CD14-positive monocyte (primary cell): ENCODE measurements around the gene SERPINB1. TPM values are rescaled to one million over a fixed set of nuclear protein-coding genes. Genes with fewer than 3 reads are reported as not detected.
A peak's percentile ranks its signal among the peaks of the same experiment; 100 is the strongest.

ENCODE experiments used
- DNase-seq, 3 donors: peaks; one replicate each; pipeline ENCODE4 v3.0.0-alpha.2; 2011 to 2022
- H2AFZ ChIP-seq: 2 replicates; pipeline ENCODE4 v1.6.0; 2012; ENCODE audit warnings: mild to moderate bottlenecking, low read depth, low read length, inconsistent platforms; ENCODE audit not compliant: insufficient read depth, poor library complexity, severe bottlenecking
- H3K27ac ChIP-seq, 2 donors: 1 replicate in 1 of 2; 2 replicates in 1 of 2; pipeline ENCODE4 v1.5.1; 2012 to 2013; ENCODE audit warnings: low read length in 2 of 2, control low read depth in 1 of 2, inconsistent platforms in 1 of 2, low read depth in 1 of 2, mild to moderate bottlenecking in 1 of 2
- H3K27me3 ChIP-seq, 2 donors: one replicate each; pipeline versions ENCODE4 v1.6.0 to v1.6.1; 2011 to 2013; ENCODE audit warnings: low read length in 2 of 2; ENCODE audit not compliant: control insufficient read depth in 2 of 2, insufficient read depth in 2 of 2
- H3K36me3 ChIP-seq, 2 donors: replicated peaks in 1 of 2; 1 replicate in 1 of 2; 2 replicates in 1 of 2; pipeline versions ENCODE4 v1.5.1 to v1.6.1; 2012 to 2013; ENCODE audit warnings: low read length in 2 of 2, control low read depth in 1 of 2, inconsistent platforms in 1 of 2, mild to moderate bottlenecking in 1 of 2; ENCODE audit not compliant: insufficient read depth in 2 of 2, control insufficient read depth in 1 of 2
- H3K4me1 ChIP-seq, 2 donors: 1 replicate in 1 of 2; 2 replicates in 1 of 2; pipeline versions ENCODE4 v1.5.1 to v1.6.1; 2012 to 2013; ENCODE audit warnings: low read length in 2 of 2, control low read depth in 1 of 2, inconsistent platforms in 1 of 2, mild to moderate bottlenecking in 1 of 2, moderate library complexity in 1 of 2; ENCODE audit not compliant: insufficient read depth in 2 of 2, control insufficient read depth in 1 of 2
- H3K4me2 ChIP-seq: replicated peaks from 2 replicates; pipeline ENCODE3; 2012; ENCODE audit warnings: low read length, moderate library complexity, mild to moderate bottlenecking; ENCODE audit not compliant: poor library complexity, severe bottlenecking; ENCODE audit errors: extremely low read depth
- H3K4me3 ChIP-seq, 3 experiments: fragments of 200-600 bp in 1 of 3; sonication (generic) in 1 of 3; replicated peaks in 1 of 3; 1 replicate in 2 of 3; 2 replicates in 1 of 3; pipeline ENCODE4 v1.5.1; 2011 to 2013; ENCODE audit warnings: low read length in 3 of 3, mild to moderate bottlenecking in 3 of 3, control low read depth in 2 of 3, low read depth in 2 of 3, inconsistent platforms in 1 of 3, moderate library complexity in 1 of 3
- H3K79me2 ChIP-seq: 2 replicates; pipeline ENCODE4 v1.6.0; 2012; ENCODE audit warnings: mild to moderate bottlenecking, control low read depth, inconsistent platforms, low read length, moderate library complexity; ENCODE audit not compliant: insufficient read depth
- H3K9ac ChIP-seq: 2 replicates; pipeline ENCODE4 v1.6.0; 2017; ENCODE audit warnings: low read length, mild to moderate bottlenecking; ENCODE audit not compliant: insufficient read depth, poor library complexity, severe bottlenecking
- H3K9me3 ChIP-seq, 2 donors: replicated peaks in 1 of 2; 1 replicate in 1 of 2; 2 replicates in 1 of 2; pipeline versions ENCODE4 v1.5.1 to v1.6.1; 2012 to 2013; ENCODE audit warnings: low read length in 2 of 2, control low read depth in 1 of 2; ENCODE audit not compliant: control insufficient read depth in 1 of 2, insufficient read depth in 1 of 2
- H4K20me1 ChIP-seq: 2 replicates; pipeline ENCODE4 v1.6.0; 2012; ENCODE audit warnings: mild to moderate bottlenecking, low read length, control low read depth, moderate library complexity; ENCODE audit not compliant: insufficient read depth
- H3K27ac Mint-ChIP-seq, 7 donors: one replicate each; pipeline ENCODE4 v1.8.0; 2020; ENCODE audit warnings: mild to moderate bottlenecking in 7 of 7, mixed read lengths in 7 of 7, moderate library complexity in 6 of 7, inconsistent platforms in 2 of 7
- H3K27me3 Mint-ChIP-seq, 3 donors: one replicate each; pipeline ENCODE4 v1.8.0; 2021 to 2022; ENCODE audit warnings: low read depth in 3 of 3, mild to moderate bottlenecking in 3 of 3, mixed read lengths in 3 of 3, moderate library complexity in 3 of 3, inconsistent platforms in 1 of 3
- H3K36me3 Mint-ChIP-seq, 2 donors: one replicate each; pipeline ENCODE4 v1.8.0; 2020; ENCODE audit warnings: mixed read lengths in 2 of 2, inconsistent platforms in 1 of 2, mild to moderate bottlenecking in 1 of 2
- H3K4me1 Mint-ChIP-seq: one replicate; pipeline ENCODE4 v1.8.0; 2020; ENCODE audit warnings: mild to moderate bottlenecking, mixed read lengths
- H3K4me3 Mint-ChIP-seq, 2 donors: one replicate each; pipeline ENCODE4 v1.8.0; 2020; ENCODE audit warnings: mild to moderate bottlenecking in 2 of 2, mixed read lengths in 2 of 2, moderate library complexity in 1 of 2
- H3K9me3 Mint-ChIP-seq, 7 donors: one replicate each; pipeline ENCODE4 v1.8.0; 2020 to 2022; ENCODE audit warnings: mixed read lengths in 7 of 7, mild to moderate bottlenecking in 6 of 7, moderate library complexity in 6 of 7, inconsistent platforms in 2 of 7
- WGBS: methylation state at CpG from one replicate; pipeline ENCODE4 v1.1.5; 2013; ENCODE audit warnings: missing lambda C conversion rate; ENCODE audit not compliant: insufficient coverage; 5-methylcytosine and 5-hydroxymethylcytosine counted together
- intact Hi-C, 2 donors: fragments of 100-400 bp; cut with micrococcal nuclease; formaldehyde crosslinking; loops; one replicate each; pipeline versions ENCODE4 v1.15.0 to v1.15.1; 2023
- polyA plus RNA-seq, 3 donors: library from polyadenylated mRNA; depleted of rRNA in 1 of 3; unstranded in 2 of 3; stranded (reverse) in 1 of 3; fragments of 300-500 nt in 2 of 3; fragments of >200 nt in 1 of 3; fragmentation: Illumina TruSeq in 2 of 3; gene quantifications; 1 replicate in 2 of 3; 2 replicates in 1 of 3; pipeline ENCODE4 v1.2.3, GENCODE V29; 2012 to 2021
- TF ChIP-seq, protein P1 (sequence below): fragments of 200-600 bp; IDR thresholded peaks from one replicate; pipeline ENCODE4 v1.8.0; 2022; ENCODE audit warnings: antibody characterized with exemption, mild to moderate bottlenecking

Gene SERPINB1
- polyA plus RNA-seq, 3 donors, result 126 to 307 (median 306) TPM

DNA sequence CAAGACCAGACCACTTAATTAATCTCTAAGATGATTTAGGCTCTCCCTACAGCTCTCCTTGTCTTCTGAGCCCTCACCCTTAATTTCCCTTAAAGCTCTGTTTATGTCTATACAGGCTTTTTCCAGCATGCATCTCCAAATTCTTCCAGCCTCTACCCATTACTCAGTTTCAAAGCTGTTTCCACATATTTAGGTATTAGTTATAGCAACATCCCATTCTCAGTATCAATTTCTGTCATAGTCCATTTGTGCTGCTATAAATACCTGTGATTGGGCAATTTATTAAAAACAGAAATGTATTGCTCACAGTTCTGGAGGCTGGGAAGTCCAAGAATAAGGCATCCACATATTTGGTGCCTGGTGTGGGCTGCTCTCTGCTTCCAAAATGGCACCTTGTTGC lies 2.3 kb upstream of the SERPINB1 start:
- no peak for DNase-seq
- Mint-ChIP-seq H3K4me1 (peaks cover 63% of the 10 kb centered on the region), H3K9me3 (peaks cover 0 to 3% (median 0%) of the 10 kb centered on the region in 7 donors), H3K27ac (peak overlapping the region in 4 of 7 donors; percentile 6 to 52 (median 34)), H3K4me3 (no peak overlapping the region), H3K27me3 (no peaks in the 10 kb centered on the region), H3K36me3 (peaks cover 8 to 15% of the 10 kb centered on the region in 2 donors)
- TF ChIP-seq, protein P1, sequence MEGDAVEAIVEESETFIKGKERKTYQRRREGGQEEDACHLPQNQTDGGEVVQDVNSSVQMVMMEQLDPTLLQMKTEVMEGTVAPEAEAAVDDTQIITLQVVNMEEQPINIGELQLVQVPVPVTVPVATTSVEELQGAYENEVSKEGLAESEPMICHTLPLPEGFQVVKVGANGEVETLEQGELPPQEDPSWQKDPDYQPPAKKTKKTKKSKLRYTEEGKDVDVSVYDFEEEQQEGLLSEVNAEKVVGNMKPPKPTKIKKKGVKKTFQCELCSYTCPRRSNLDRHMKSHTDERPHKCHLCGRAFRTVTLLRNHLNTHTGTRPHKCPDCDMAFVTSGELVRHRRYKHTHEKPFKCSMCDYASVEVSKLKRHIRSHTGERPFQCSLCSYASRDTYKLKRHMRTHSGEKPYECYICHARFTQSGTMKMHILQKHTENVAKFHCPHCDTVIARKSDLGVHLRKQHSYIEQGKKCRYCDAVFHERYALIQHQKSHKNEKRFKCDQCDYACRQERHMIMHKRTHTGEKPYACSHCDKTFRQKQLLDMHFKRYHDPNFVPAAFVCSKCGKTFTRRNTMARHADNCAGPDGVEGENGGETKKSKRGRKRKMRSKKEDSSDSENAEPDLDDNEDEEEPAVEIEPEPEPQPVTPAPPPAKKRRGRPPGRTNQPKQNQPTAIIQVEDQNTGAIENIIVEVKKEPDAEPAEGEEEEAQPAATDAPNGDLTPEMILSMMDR, result no peak
- no peak overlapping the region for H2AFZ ChIP-seq
- peaks cover 41% of the 10 kb centered on the region for H3K79me2 ChIP-seq
- no peak overlapping the region for H3K4me3 ChIP-seq
- H3K9me3 ChIP-seq, result no peaks in the 10 kb centered on the region
- H3K36me3 ChIP-seq, result peaks cover 0 to 10% of the 10 kb centered on the region in 2 donors
- no peak overlapping the region for H3K27ac ChIP-seq
- no peak overlapping the region for H3K9ac ChIP-seq
- intact Hi-C loops, result loop anchor here (5.0 to 10.0 kb wide), 6 partner anchors 51 to 218 kb away; no protein-coding TSS in a partner anchor
- no peak overlapping the region for H3K4me2 ChIP-seq
- H4K20me1 ChIP-seq, result peaks cover 23% of the 10 kb centered on the region
- peaks cover 43 to 62% of the 10 kb centered on the region in 2 donors for H3K4me1 ChIP-seq
- no peaks in the 10 kb centered on the region for H3K27me3 ChIP-seq

DNA sequence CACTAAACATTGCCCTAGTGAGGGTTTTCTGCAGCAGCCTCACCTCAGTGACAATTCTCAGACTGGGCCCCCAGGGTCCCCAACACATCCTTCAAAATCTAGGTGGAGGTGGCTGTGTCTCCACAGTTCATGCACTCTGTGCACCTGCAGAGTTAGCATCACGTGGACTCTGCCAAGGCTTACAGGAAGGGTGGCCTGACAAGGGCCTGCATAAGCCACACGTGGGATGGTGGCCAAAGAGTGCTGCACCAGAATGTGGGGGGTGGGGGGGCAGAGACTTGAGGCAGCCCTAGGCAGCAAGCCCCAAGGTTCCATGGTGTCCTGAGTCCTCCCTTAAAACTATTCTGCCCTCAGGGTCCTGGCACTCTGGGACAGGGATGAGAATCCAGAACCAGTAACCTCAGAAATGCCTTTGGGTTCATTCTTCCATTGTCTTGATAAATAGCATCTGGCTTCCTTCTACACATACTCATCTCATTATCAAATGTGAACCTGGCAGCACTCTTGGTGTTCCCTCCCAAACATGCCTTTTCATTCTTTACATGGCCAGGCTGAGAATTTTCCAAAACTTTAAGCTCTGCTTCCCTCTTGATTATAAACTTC lies 1.6 kb upstream of the SERPINB1 start:
- no peak overlapping the region for H3K4me3 ChIP-seq
- no peak overlapping the region for H3K4me3 Mint-ChIP-seq
- no peak overlapping the region for H3K9ac ChIP-seq
- no peaks in the 10 kb centered on the region for H3K27me3 Mint-ChIP-seq
- H2AFZ ChIP-seq, result no peak overlapping the region
- peaks cover 31% of the 10 kb centered on the region for H4K20me1 ChIP-seq
- intact Hi-C loops, result loop anchor here (5.0 to 10.0 kb wide), 6 partner anchors 52 to 219 kb away; no protein-coding TSS in a partner anchor
- H3K27me3 ChIP-seq, result no peaks in the 10 kb centered on the region
- H3K4me2 ChIP-seq, result no peak overlapping the region
- peaks cover 49% of the 10 kb centered on the region for H3K79me2 ChIP-seq
- no peak overlapping the region for H3K27ac ChIP-seq
- H3K27ac Mint-ChIP-seq, result peak overlapping the region in 5 of 7 donors; percentile 54 to 97 (median 69)
- H3K4me1 ChIP-seq, result peaks cover 46 to 70% of the 10 kb centered on the region in 2 donors
- 23% methylated on average over 2 of the region's 2 CpGs for WGBS
- peaks cover 67% of the 10 kb centered on the region for H3K4me1 Mint-ChIP-seq
- H3K36me3 Mint-ChIP-seq, result peaks cover 12 to 19% of the 10 kb centered on the region in 2 donors
- TF ChIP-seq, protein P1, result no peak
- H3K36me3 ChIP-seq, result peaks cover 6 to 15% of the 10 kb centered on the region in 2 donors
- peaks cover 0 to 3% (median 0%) of the 10 kb centered on the region in 7 donors for H3K9me3 Mint-ChIP-seq
- H3K9me3 ChIP-seq, result no peaks in the 10 kb centered on the region
- DNase-seq, result no peak
